ENCODE data around the gene TBXAS1.

The TBXAS1 gene

DNA sequence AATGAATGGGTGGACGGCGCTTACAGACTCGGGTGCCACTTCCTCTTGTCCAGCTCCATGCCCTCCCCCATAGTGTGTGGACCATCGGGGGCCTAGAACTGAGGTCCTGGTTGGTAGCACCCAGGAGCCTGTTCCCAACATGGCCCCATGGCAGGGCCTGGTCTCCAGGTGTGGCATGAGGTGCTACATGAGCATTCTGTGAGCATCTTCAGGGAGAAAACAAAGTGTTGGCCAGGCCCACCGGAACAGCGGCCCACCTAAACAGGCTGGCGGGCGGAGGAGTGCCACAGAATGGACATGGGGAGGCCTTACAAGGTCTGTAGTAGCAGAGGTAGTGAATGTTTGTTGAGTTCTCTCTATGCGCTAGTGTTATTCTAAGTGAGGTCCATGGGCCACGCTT, 156.7 kb downstream of the TBXAS1 start:
- Histone ChIP-seq H3K9ac (ENCODE audit: low read length) (no peak overlapping the region), H3K27me3 (ENCODE audit: control insufficient read depth, insufficient read depth, low read length) (no peaks in the 10 kb centered on the region), H3K4me3 (ENCODE audit: low read length) (no peak overlapping the region), H3K36me3 (ENCODE audit: control insufficient read depth, insufficient read depth, low read length) (no peaks in the 10 kb centered on the region), H3K9me3 (ENCODE audit: control insufficient read depth, low read length) (no peaks in the 10 kb centered on the region), H3K4me1 (ENCODE audit: control insufficient read depth, insufficient read depth, low read length) (no peaks in the 10 kb centered on the region)

DNA sequence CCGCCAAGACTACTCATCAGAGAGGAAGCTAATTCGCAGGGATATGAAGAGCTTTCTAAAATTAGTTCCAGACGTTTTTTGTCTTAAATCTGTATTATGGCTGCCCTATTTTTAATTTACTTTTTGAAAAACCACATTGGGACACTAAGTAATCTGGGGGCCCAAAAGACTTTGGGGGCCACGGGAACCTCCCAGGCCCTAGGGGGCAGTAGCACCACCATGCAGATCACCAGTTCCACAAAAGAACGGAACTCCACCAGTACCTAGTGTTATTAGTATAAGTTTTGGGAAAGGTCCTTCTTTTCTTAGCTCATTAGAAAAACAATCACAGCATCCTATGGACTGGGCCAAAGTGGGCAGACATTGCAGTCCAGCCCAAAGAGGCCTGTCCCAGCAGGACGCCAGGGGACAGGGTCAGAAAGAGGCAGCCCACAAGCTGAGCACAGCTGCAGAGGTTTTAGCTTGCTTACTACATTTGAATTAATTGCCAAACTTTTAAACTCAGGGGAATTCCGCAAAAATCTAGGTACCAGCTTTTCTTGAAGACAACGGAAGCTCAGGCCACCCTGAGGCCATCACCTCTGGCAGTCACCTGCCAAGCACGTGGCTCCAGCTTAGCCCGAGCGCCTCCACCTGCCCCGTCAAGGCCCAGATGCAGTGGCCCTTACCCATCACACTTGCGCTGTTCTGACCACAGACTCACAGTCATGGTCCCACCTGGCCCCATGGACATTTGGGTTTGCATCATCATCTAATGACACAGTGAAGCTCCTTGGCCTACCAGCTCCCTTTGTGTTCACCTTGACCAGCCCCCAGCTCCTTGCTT, 158.8 kb downstream of the TBXAS1 start:
- Histone ChIP-seq H3K4me3 (ENCODE audit: low read length) (no peak overlapping the region), H3K36me3 (ENCODE audit: control insufficient read depth, insufficient read depth, low read length) (no peaks in the 10 kb centered on the region), H3K9me3 (ENCODE audit: control insufficient read depth, low read length) (no peaks in the 10 kb centered on the region), H3K4me1 (ENCODE audit: control insufficient read depth, insufficient read depth, low read length) (no peaks in the 10 kb centered on the region), H3K27me3 (ENCODE audit: control insufficient read depth, insufficient read depth, low read length) (no peaks in the 10 kb centered on the region), H3K9ac (ENCODE audit: low read length) (no peak overlapping the region)

DNA sequence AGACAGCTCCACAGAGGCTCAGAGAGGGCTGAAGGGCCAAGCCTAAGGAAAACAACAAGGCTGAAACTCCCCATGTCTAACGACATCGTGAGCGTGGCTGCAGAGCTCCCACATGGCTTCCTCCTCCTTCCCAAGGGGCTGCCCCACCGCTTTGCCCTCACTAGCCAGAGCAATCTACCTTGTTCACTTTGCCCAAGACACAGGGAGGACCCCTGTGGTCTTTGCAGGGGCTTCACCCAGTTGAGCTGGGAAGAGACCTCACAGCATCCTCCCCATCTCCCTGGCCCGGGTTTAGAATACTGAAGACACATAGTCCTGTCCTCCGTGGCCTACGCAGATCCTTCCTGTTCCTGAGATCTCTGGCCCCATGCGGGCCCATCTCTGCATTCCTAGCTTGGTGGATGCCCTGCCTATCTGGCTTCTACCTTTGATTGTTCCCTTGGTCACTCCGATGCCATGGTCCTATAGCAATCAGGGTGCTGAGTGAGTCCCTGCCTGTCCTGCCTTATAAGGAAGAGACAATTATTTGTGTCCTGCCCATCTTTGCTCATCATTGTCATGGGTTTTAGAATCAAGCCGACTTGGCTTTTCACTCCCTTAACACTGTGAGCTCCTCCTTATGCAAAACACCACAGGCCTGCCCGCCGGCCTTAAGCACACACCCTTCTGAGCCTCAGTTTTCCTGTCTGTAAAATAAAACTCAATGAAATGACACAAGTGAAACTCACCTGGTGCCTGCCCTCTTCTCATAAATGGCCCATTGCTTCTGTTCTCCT, 160.5 kb downstream of the TBXAS1 start:
- Histone ChIP-seq H3K9ac (ENCODE audit: low read length) (no peak overlapping the region), H3K36me3 (ENCODE audit: control insufficient read depth, insufficient read depth, low read length) (no peaks in the 10 kb centered on the region), H3K4me1 (ENCODE audit: control insufficient read depth, insufficient read depth, low read length) (no peaks in the 10 kb centered on the region), H3K9me3 (ENCODE audit: control insufficient read depth, low read length) (no peaks in the 10 kb centered on the region), H3K4me3 (ENCODE audit: low read length) (no peak overlapping the region), H3K27me3 (ENCODE audit: control insufficient read depth, insufficient read depth, low read length) (no peaks in the 10 kb centered on the region)

DNA sequence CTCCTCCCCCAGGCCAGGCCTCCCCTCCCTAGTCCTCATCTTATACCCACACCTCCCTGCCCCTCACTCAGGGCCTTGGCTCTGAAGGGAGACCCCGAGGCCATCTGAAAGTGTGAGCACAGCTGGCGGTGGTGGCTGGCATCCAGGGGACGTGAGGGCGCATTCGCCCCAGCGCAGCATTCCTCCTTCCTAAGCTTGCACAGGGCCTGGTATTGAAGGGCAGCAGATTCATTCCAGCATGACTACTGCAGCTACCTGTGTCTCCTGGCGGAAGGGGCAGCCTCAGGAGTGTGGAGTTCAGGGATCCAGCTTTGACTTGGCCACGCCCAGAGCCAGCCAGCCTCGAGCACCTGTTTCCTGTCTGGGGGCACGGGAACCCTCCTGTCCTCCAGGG, 161.1 kb downstream of the TBXAS1 start:
- Histone ChIP-seq H3K27me3 (ENCODE audit: control insufficient read depth, insufficient read depth, low read length) (no peaks in the 10 kb centered on the region), H3K9ac (ENCODE audit: low read length) (no peak overlapping the region), H3K9me3 (ENCODE audit: control insufficient read depth, low read length) (no peaks in the 10 kb centered on the region), H3K4me3 (ENCODE audit: low read length) (no peak overlapping the region), H3K36me3 (ENCODE audit: control insufficient read depth, insufficient read depth, low read length) (no peaks in the 10 kb centered on the region), H3K4me1 (ENCODE audit: control insufficient read depth, insufficient read depth, low read length) (no peaks in the 10 kb centered on the region)

DNA sequence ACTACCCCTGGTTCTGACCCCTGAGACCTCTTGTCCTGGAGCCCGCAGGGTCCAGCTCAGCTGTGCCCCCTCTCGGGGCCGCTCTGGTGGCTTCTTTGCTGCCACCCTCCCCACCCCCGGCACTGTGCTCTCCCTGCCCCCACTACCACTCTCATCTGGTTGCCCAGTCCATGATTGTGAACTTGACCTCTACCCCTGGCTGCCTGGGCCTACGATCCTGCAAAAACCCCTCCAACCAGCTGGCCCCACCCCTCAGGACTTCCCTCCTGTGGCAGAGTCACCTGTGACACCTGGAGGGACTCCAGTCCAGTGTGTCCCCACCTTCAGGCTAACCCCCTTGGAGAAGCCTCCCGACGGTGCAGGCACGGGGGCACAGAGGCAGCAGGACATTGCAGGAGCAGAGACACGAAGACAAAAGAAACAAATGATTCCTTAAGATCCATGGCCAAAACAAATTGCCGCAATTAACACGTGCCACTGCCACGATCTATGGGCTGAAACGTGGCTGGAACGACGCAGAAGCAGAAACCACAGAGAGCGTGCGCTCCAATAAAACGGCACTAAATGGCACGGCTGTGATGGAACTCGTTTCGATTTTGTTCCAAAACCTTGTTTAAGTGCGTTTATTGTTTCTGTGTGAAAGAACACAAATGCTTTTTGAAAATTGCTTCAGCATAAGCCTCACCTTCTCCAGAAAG, 161.7 kb downstream of the TBXAS1 start:
- H3K36me3 ChIP-seq (ENCODE audit: control insufficient read depth, insufficient read depth, low read length) = no peaks in the 10 kb centered on the region
- no peaks in the 10 kb centered on the region for H3K9me3 ChIP-seq (ENCODE audit: control insufficient read depth, low read length)
- no peaks in the 10 kb centered on the region for H3K27me3 ChIP-seq (ENCODE audit: control insufficient read depth, insufficient read depth, low read length)
- H3K9ac ChIP-seq (ENCODE audit: low read length) = no peak overlapping the region
- H3K4me3 ChIP-seq (ENCODE audit: low read length) = no peak overlapping the region
- H3K4me1 ChIP-seq (ENCODE audit: control insufficient read depth, insufficient read depth, low read length) = no peaks in the 10 kb centered on the region

DNA sequence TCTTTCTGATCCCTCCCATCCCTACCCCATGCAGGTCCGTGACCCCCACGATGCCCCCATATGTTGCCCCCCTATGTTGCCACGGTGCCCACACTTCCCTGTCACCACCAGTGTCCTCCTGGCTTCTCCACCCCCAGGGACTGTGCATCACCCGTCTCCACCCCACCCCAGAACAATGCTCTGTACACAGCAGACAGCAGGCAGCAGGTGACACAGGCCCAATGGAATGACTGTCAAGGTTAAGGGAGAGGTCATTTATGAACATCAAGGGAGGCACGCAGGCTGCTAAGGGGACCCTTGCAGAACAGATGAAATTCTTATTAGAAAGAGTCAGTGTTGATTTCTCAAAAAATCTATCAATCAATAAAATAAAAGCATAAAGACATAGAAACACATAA, 162.2 kb downstream of the TBXAS1 start:
- Histone ChIP-seq H3K4me1 (ENCODE audit: control insufficient read depth, insufficient read depth, low read length) (no peaks in the 10 kb centered on the region), H3K9me3 (ENCODE audit: control insufficient read depth, low read length) (no peaks in the 10 kb centered on the region), H3K4me3 (ENCODE audit: low read length) (no peak overlapping the region), H3K27me3 (ENCODE audit: control insufficient read depth, insufficient read depth, low read length) (no peaks in the 10 kb centered on the region), H3K9ac (ENCODE audit: low read length) (no peak overlapping the region), H3K36me3 (ENCODE audit: control insufficient read depth, insufficient read depth, low read length) (no peaks in the 10 kb centered on the region)

DNA sequence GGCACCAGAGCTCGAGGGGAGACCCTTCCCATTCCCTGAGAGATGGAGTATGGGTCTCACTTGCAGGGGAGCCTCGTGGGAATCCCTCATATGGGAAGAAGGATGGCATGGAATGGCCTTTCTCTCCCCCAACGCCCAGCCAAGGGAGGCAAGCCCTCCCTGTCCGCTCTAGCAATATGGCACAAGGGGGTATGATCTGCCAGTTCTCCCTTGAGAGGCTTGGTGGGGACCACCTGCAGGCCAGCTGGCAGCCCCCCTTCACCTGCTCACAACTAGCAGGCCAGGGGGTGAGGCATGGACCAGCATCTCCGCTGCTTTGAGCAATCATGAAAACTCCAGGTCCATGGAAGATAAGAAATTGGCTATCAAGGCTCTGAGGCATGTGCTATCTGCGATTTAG, 162.8 kb downstream of the TBXAS1 start:
- Histone ChIP-seq H3K36me3 (ENCODE audit: control insufficient read depth, insufficient read depth, low read length) (no peaks in the 10 kb centered on the region), H3K4me1 (ENCODE audit: control insufficient read depth, insufficient read depth, low read length) (no peaks in the 10 kb centered on the region), H3K27me3 (ENCODE audit: control insufficient read depth, insufficient read depth, low read length) (no peaks in the 10 kb centered on the region), H3K9me3 (ENCODE audit: control insufficient read depth, low read length) (no peaks in the 10 kb centered on the region), H3K4me3 (ENCODE audit: low read length) (no peak overlapping the region), H3K9ac (ENCODE audit: low read length) (no peak overlapping the region)

DNA sequence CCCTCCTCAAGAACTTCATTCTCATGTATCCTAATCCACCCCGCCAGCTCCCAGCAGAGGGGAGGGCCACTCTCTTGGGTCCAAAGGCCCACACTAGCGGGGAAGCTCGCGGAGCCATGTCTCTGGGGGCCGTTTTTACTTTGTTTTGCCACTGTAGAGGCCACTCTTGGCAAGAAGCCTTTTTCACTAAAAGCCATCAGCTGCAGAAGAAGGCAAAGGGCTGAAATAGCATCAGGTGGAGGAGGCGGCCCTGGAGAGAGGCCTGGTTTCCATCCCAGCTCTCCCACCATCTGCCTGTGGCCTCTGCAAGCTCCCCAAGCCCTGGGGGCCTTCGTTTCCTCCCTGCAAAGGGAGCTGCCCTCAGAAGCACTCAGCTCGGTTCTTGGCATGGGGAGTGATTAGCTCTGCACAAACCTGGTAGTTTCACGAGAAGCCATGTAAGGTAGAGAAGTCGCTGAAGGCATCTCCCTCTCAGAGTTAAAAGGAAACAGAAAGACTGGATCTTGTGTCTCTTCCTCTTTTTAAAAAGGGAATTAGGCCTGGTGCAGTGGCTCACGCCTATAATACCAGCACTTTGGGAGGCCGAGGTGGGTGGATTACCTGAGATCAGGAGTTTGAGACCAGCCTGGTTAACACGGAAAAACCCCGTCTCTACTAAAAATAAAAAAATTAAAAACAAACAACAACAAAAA, 163.4 kb downstream of the TBXAS1 start:
- Histone ChIP-seq H3K36me3 (ENCODE audit: control insufficient read depth, insufficient read depth, low read length) (no peaks in the 10 kb centered on the region), H3K9me3 (ENCODE audit: control insufficient read depth, low read length) (no peaks in the 10 kb centered on the region), H3K4me3 (ENCODE audit: low read length) (no peak overlapping the region), H3K9ac (ENCODE audit: low read length) (no peak overlapping the region), H3K4me1 (ENCODE audit: control insufficient read depth, insufficient read depth, low read length) (no peaks in the 10 kb centered on the region), H3K27me3 (ENCODE audit: control insufficient read depth, insufficient read depth, low read length) (no peaks in the 10 kb centered on the region)

DNA sequence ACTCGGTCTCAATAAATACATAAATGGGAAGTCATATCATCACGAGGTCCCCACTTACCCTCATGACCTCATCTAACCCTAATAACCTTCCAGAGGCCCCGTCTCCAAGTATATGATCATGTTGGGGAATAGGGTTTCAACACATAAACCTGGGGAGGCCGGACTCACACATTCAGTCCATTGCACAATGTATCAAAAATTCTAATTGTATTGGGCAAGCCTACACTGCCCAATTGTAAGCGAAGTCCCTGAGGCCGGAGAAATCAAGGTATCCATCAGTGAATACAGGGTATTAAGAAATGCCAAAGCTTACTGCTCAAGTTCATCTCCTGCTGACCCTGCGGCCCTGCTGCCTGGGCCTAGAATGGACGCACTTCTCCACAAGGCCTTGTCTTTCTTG, 164.1 kb downstream of the TBXAS1 start:
- Histone ChIP-seq H3K36me3 (ENCODE audit: control insufficient read depth, insufficient read depth, low read length) (no peaks in the 10 kb centered on the region), H3K9ac (ENCODE audit: low read length) (no peak overlapping the region), H3K4me3 (ENCODE audit: low read length) (no peak overlapping the region), H3K27me3 (ENCODE audit: control insufficient read depth, insufficient read depth, low read length) (no peaks in the 10 kb centered on the region), H3K9me3 (ENCODE audit: control insufficient read depth, low read length) (no peaks in the 10 kb centered on the region), H3K4me1 (ENCODE audit: control insufficient read depth, insufficient read depth, low read length) (no peaks in the 10 kb centered on the region)

DNA sequence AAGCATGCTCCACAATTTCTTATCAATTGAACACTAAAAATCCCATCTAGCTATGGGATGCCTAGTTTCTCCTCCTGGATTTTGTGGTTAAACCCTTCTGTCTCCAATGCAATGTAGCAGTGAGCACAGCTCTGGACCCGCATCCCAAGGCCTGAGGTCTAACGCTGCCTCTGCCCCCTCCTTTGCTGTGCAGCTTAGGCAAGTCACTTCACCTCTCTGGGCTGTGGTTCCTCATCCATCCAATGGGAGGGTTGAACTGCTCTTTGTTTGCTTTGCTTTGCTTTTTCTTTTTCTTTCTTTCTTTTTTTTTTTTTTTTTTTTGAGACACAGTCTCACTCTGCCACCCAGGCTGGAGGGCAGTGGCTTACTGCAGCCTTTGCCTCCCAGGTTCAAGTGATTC, 164.5 kb downstream of the TBXAS1 start:
- H3K9me3 ChIP-seq (ENCODE audit: control insufficient read depth, low read length) = no peaks in the 10 kb centered on the region
- H3K27me3 ChIP-seq (ENCODE audit: control insufficient read depth, insufficient read depth, low read length) = no peaks in the 10 kb centered on the region
- H3K4me1 ChIP-seq (ENCODE audit: control insufficient read depth, insufficient read depth, low read length) = no peaks in the 10 kb centered on the region
- no peaks in the 10 kb centered on the region for H3K36me3 ChIP-seq (ENCODE audit: control insufficient read depth, insufficient read depth, low read length)
- no peak overlapping the region for H3K9ac ChIP-seq (ENCODE audit: low read length)
- no peak overlapping the region for H3K4me3 ChIP-seq (ENCODE audit: low read length)

DNA sequence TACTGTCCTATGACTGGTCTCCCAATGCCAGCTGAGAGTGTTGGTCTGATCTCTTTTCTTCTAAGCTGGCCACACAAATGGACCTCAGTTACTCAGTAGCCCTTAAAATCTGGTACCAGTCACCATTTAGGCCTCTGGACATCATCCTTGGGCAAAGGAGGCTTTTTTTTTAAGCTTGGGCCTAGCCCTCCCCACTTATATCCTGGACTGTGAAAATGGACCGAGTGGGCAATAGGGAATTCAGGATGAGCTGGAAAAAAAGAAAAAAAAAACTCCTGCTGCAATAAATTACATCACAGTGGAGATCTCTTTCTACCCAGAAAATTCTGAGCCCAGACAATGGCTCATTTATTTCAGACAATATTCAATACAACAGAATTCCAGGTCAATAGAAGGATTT, 165.3 kb downstream of the TBXAS1 start:
- no peaks in the 10 kb centered on the region for H3K36me3 ChIP-seq (ENCODE audit: control insufficient read depth, insufficient read depth, low read length)
- H3K27me3 ChIP-seq (ENCODE audit: control insufficient read depth, insufficient read depth, low read length) = no peaks in the 10 kb centered on the region
- no peak overlapping the region for H3K4me3 ChIP-seq (ENCODE audit: low read length)
- no peaks in the 10 kb centered on the region for H3K4me1 ChIP-seq (ENCODE audit: control insufficient read depth, insufficient read depth, low read length)
- H3K9me3 ChIP-seq (ENCODE audit: control insufficient read depth, low read length) = no peaks in the 10 kb centered on the region
- H3K9ac ChIP-seq (ENCODE audit: low read length) = no peak overlapping the region

All from mucosa of stomach (tissue), 1 donor.